ENCODE data around the gene ZBTB5.

DNA sequence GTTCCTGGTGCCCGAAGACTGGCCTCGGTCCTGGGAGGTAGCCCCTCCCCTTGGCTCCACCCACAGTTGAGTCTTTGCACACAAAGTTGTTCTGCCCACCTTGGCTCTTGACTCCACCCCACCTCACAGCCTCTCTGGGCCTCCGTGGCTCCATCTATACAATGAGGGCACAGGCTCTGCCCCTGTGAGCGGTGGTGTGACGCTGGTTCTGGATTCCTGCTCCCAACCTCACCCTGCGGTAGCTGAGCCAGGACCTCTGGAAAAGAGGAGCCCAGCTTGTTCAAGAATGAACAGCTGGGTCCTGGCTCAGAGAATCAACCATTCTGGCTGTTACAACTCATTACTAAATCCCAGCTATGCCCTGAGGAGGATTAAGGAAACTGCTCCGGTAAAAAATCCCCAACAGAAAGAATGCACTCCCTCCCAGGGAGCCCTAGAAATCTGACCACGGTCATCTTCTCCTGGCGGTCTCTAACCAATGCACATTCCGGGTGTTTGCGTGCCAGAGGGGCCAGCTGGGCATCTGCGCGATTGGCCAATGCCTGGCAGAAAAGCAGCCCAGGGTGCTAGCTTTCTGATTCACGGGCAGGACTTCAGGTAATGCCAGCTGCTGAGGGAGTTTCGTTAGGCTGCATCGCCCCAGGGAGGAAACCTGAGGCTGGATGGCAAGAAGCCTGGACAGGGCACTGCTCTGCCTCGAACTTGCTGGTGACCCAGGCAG lies 52.7 kb downstream of the ZBTB5 start:
- TF ChIP-seq, protein P1, sequence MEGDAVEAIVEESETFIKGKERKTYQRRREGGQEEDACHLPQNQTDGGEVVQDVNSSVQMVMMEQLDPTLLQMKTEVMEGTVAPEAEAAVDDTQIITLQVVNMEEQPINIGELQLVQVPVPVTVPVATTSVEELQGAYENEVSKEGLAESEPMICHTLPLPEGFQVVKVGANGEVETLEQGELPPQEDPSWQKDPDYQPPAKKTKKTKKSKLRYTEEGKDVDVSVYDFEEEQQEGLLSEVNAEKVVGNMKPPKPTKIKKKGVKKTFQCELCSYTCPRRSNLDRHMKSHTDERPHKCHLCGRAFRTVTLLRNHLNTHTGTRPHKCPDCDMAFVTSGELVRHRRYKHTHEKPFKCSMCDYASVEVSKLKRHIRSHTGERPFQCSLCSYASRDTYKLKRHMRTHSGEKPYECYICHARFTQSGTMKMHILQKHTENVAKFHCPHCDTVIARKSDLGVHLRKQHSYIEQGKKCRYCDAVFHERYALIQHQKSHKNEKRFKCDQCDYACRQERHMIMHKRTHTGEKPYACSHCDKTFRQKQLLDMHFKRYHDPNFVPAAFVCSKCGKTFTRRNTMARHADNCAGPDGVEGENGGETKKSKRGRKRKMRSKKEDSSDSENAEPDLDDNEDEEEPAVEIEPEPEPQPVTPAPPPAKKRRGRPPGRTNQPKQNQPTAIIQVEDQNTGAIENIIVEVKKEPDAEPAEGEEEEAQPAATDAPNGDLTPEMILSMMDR (IDR thresholded peaks at IDR 0.05; ENCODE audit: insufficient read depth, low read length, poor library complexity, severe bottlenecking), result no peak
- no peak for TF ChIP-seq EZH2phosphoT487 (conservative IDR thresholded peaks at IDR 0.05; ENCODE audit: low read length)
